Stimulated activated naive CD8-positive, alpha-beta T cell treated with anti-CD3 and anti-CD28 coated beads, Interleukin-15, amount 100 ng/mL, for 72 hours (primary cell): ENCODE results near the gene ARL6IP6.
"Not testable (repeated sequence)": the region's sequence is repeated elsewhere in the genome, so short reads cannot be mapped to it uniquely, and the experiment has no call there.

Experiments used
- ATAC-seq: fragments of 150-1000 bp; cut with Tn5 transposase; 2 replicates; pipeline ENCODE4 v1.10.0; 2021; ENCODE audit warnings: mild to moderate bottlenecking, moderate library complexity
- DNase-seq, 2 donors: peaks; one replicate each; pipeline ENCODE4 v3.0.0; 2021 to 2022
- H3K27ac Mint-ChIP-seq, 2 donors: one replicate each; pipeline ENCODE4 v1.8.0; 2022; ENCODE audit warnings: mild to moderate bottlenecking in 2 of 2, mixed read lengths in 2 of 2, moderate library complexity in 2 of 2
- H3K27me3 Mint-ChIP-seq: one replicate; pipeline ENCODE4 v1.8.0; 2022; ENCODE audit warnings: mixed read lengths
- H3K4me1 Mint-ChIP-seq: one replicate; pipeline ENCODE4 v1.8.0; 2022; ENCODE audit warnings: mild to moderate bottlenecking, mixed read lengths
- H3K4me3 Mint-ChIP-seq, 2 donors: one replicate each; pipeline ENCODE4 v1.8.0; 2022; ENCODE audit warnings: mild to moderate bottlenecking in 2 of 2, mixed read lengths in 2 of 2, moderate library complexity in 1 of 2
- H3K9me3 Mint-ChIP-seq, 2 donors: one replicate each; pipeline ENCODE4 v1.8.0; 2022; ENCODE audit warnings: mixed read lengths in 2 of 2

Gene ARL6IP6

DNA sequence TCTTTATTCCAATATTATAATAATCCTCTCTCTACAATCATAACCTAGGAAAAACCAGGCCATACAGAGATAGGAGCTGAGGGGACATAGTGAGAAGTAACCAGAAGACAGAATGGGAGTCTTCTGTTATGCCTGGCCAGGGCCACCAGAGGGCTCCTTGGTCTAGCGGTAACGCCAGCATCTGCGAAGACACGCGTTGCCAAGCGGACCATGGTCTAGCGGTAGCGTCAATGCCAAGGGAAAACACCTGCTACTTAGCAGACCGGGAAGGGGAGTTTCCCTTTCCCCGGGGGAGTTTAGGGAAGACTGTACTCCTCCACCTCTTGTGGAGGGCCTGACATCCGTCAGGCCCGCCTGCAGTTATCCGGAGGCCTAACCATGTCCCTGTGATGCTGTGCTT lies 36.6 kb downstream of the ARL6IP6 start:
- DNase-seq (no peak), ATAC-seq (no peak)
- Mint-ChIP-seq H3K4me3 (no peak overlapping the region), H3K9me3 (no peaks in the 10 kb centered on the region), H3K27ac (no peak overlapping the region), H3K27me3 (no peaks in the 10 kb centered on the region), H3K4me1 (no peaks in the 10 kb centered on the region)

DNA sequence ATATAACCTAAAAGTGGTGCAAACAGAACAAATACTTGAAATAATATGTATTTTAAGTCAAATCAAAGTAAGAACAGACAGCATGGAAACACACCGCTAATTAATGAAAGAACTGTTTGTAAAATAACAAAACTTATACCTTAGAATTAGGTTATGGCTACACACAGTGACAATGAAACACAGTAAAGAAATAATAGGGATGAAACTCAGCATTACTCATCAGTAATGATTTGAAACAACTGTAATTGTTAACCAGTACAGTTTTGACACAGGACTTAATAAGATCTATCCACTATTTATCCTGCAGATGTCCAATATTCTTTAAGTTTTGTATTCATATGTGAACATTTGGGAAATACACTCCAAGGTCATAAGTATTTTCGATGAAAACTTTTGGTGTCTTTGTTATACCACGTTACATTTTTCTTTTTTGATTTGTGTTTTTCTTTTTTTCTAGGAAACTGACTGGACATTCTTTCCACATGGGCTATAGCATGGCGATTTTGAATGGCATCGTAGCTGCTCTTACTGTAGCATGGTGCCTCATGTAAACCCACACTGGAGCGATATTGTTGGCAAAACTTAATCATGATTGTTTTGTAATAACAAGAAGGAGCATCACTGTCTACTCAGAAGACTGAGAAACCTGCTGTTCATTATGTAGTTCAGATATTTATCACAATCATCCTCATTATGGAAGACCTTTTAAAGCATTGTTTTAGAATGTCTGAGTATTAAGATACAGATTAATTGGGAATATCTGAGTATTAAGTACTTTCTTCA lies 41.1 kb downstream of the ARL6IP6 start:
- Mint-ChIP-seq H3K4me1 (no peaks in the 10 kb centered on the region), H3K27me3 (no peaks in the 10 kb centered on the region), H3K4me3 (no peak overlapping the region), H3K9me3 (no peaks in the 10 kb centered on the region), H3K27ac (no peak overlapping the region)
- ATAC-seq (no peak), DNase-seq (no peak)

DNA sequence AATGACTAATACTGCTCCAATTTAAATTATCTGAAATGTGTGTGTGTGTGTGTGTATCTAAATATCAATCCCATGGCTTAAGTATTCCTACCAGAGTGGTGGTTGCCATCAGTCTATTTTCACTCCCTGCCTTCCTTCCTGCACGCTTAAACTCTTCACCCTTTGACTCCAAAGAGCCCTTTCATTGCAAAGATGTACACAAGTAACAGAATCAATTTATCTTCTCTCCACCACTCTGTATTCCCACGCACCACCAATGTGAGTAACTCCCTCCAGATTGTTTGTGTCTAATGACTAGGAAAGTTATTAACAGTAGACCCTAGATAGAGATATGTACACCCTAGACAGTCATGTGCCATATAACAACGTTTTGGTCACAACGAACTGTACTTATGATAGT lies 42.8 kb downstream of the ARL6IP6 start:
- Mint-ChIP-seq H3K27me3 (no peaks in the 10 kb centered on the region), H3K27ac (no peak overlapping the region)
- ATAC-seq = no peak

DNA sequence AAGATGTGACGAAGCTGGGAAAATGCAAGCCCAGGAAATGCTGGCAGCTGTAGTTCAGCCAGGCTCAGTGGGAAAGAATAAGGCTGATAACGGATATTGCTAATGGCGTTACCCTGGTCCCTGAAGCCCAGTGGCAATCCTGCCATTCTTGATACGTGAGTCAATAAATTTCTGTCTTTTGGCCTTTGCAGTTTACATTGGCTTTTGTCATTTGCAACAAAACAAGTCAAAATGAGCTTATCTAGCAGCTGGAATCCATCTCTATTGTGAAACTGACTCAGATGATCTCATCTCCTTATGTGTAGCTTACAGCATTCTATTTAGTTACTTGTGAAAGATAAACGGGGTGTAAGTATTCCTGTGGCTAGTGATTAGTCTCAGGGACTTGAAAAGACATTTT lies 43.8 kb downstream of the ARL6IP6 start:
- H3K9me3 Mint-ChIP-seq = no peaks in the 10 kb centered on the region
- no peak overlapping the region for H3K4me3 Mint-ChIP-seq
- DNase-seq = no peak
- ATAC-seq = no peak
- no peak overlapping the region for H3K27ac Mint-ChIP-seq
- no peaks in the 10 kb centered on the region for H3K27me3 Mint-ChIP-seq
- H3K4me1 Mint-ChIP-seq = no peaks in the 10 kb centered on the region

More for the DNA sequence above, 42.8 kb downstream of the ARL6IP6 start:
- DNase-seq = no peak
- no peak overlapping the region for H3K4me3 Mint-ChIP-seq
- no peaks in the 10 kb centered on the region for H3K4me1 Mint-ChIP-seq
- no peaks in the 10 kb centered on the region for H3K9me3 Mint-ChIP-seq

DNA sequence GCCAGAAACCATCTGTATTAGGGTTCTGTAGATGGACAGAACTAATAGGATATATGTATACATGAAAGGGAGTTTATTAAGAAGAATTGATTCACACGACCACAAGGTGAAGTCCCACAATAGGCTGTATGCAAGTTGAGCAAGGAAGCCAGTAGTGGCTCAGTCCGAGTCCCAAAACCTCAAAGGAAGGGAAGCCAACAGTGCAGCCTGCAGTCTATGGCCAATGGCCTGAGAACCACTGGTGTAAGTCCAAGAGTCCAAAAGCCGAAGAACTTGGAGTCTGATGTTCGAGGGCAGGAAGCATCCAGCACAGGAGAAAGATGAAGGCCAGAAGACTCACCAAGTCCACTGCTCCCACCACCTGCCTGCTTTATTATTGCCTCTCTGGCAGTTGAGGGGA lies 44.8 kb downstream of the ARL6IP6 start:
- H3K9me3 Mint-ChIP-seq, H3K27me3 Mint-ChIP-seq, DNase-seq, H3K4me3 Mint-ChIP-seq, ATAC-seq, H3K4me1 Mint-ChIP-seq, H3K27ac Mint-ChIP-seq: not testable (repeated sequence)

DNA sequence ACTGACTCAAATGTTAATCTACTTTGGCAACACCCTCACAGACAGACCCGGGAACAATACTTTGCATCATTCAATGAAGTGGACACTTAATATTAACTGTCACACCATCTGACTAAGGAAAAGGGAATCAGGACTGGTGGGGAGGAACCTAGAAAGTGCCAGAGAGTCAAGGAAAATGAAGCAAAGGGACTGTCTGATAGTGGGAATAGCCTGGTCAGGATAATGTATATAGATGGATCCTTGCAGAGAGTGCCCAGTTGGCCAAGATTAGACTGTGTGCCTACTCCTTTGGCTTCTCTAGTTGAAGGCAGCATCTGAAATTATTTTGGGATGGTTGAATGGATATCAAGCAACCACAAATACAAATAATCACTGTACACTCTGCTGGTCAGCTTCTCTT lies 45.2 kb downstream of the ARL6IP6 start:
- no peaks in the 10 kb centered on the region for H3K4me1 Mint-ChIP-seq
- no peaks in the 10 kb centered on the region for H3K9me3 Mint-ChIP-seq
- H3K27me3 Mint-ChIP-seq = no peaks in the 10 kb centered on the region
- no peak overlapping the region for H3K4me3 Mint-ChIP-seq
- no peak overlapping the region for H3K27ac Mint-ChIP-seq
- ATAC-seq = no peak
- DNase-seq = no peak

DNA sequence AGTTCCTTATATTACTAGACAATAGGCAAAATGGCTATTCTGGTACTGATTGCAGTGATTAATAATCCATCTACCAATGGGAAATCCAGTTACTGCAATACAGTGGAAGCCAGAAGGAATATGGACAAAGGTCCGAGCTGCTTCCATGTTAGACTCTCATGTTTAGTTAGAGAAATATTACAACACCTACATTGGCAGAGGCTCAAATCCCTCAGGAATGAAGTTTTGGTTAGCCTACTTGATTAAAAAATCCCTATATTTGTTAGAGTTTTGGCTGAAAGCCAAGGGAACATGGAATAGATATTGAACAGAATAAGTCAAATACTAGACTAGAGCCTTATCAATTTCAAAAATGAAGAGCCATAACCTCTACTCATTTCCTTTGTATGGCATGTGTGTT lies 48.5 kb downstream of the ARL6IP6 start:
- no peaks in the 10 kb centered on the region for H3K9me3 Mint-ChIP-seq
- no peaks in the 10 kb centered on the region for H3K4me1 Mint-ChIP-seq
- H3K27ac Mint-ChIP-seq = no peak overlapping the region
- DNase-seq (no peak), ATAC-seq (no peak)
- H3K4me3 Mint-ChIP-seq = no peak overlapping the region
- H3K27me3 Mint-ChIP-seq = no peaks in the 10 kb centered on the region

DNA sequence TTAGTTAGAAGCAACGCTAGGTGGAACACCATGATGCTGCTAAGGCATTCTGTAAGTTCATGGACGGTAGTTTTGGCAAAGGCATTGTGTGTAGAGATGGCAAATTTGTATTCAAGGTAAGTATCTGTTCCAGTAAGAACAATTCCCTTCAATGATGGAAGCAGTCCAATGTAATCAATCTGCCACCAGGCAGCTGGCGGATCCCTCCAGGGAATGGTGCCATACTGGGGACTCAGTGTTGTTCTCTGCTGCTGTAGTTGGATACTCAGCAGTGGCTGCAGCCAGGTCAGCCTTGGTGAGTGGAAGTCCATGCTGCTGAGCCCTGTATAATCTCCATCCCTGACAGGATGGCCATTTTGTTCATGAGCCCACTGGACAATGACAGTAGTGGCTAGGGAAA lies 62.8 kb downstream of the ARL6IP6 start:
- no peak overlapping the region for H3K27ac Mint-ChIP-seq

DNA sequence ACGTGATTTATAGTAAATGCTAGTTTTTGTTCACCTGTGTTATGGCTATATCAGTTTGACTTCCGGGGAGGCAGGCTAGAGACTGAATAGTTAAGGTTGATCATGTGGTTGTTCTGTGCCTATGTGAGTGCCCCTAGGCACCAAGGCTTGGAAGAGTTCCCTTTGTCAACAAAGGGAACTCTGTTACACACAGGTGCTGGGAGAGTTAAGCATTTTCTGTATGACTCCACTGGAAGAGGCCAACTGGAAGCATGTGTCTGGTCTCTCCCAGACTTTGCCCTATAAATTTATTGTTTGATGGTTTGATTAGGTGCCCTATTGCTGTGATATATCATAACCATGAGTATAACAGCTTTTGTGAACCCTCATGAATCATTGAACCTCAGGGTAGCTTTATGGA lies 63.8 kb downstream of the ARL6IP6 start:
- no peak for ATAC-seq
- no peaks in the 10 kb centered on the region for H3K4me1 Mint-ChIP-seq

More for the DNA sequence above, 62.8 kb downstream of the ARL6IP6 start:
- no peaks in the 10 kb centered on the region for H3K9me3 Mint-ChIP-seq
- H3K27me3 Mint-ChIP-seq = peaks cover 13% of the 10 kb centered on the region
- no peak for DNase-seq
- no peak for ATAC-seq
- no peak overlapping the region for H3K4me3 Mint-ChIP-seq
- H3K4me1 Mint-ChIP-seq = no peaks in the 10 kb centered on the region

DNA sequence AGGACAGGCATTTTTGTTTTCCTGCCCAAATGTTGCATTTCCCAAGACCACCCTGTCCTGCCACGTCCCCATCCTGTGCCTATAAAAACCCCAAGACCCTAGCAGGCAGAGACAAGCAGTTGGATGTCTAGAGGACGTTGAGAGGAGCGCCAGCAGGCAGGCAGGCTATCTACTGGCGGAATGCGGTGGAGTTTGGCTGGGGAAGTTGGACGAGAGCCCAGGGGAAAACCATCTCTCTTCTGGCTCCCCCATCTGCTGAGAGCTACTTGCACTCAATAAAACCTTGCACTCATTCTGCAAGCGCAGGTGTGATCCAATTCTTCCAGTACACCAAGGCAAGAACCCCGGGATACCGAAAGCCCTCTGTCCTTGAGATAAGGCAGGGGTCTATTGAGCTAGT lies 72.5 kb downstream of the ARL6IP6 start:
- peaks cover 21% of the 10 kb centered on the region for H3K27me3 Mint-ChIP-seq
- no peak overlapping the region for H3K4me3 Mint-ChIP-seq
- H3K27ac Mint-ChIP-seq = peak overlapping the region in 1 of 2 donors; percentile 6
- H3K9me3 Mint-ChIP-seq = no peaks in the 10 kb centered on the region
- ATAC-seq (no peak), DNase-seq (no peak)
- no peaks in the 10 kb centered on the region for H3K4me1 Mint-ChIP-seq

More for the DNA sequence above, 63.8 kb downstream of the ARL6IP6 start:
- H3K9me3 Mint-ChIP-seq = no peaks in the 10 kb centered on the region
- no peak overlapping the region for H3K27ac Mint-ChIP-seq
- no peak for DNase-seq
- H3K4me3 Mint-ChIP-seq = no peak overlapping the region
- H3K27me3 Mint-ChIP-seq = peaks cover 11% of the 10 kb centered on the region

DNA sequence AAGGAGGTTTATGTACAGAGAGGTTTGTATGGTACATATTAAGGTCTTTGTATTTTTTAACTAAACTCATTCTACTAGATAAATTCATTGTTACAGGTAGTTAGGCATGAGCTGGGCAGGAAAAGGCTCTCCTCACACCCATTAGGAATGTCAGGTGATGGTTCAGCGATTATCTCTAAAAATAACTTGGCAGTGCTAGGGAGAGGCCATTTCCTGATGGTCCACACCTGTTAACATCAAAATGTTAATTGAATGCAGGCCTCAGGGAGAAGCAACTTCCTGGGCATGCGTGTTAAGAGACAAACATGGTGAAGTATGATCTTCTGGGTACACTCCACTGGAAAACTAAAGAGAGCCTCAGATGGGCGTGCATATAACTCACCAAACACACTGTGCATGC lies 73.6 kb downstream of the ARL6IP6 start:
- Mint-ChIP-seq H3K27me3 (peaks cover 17% of the 10 kb centered on the region), H3K4me1 (no peaks in the 10 kb centered on the region), H3K9me3 (no peaks in the 10 kb centered on the region), H3K4me3 (no peak overlapping the region), H3K27ac (no peak overlapping the region)
- DNase-seq (no peak), ATAC-seq (no peak)

DNA sequence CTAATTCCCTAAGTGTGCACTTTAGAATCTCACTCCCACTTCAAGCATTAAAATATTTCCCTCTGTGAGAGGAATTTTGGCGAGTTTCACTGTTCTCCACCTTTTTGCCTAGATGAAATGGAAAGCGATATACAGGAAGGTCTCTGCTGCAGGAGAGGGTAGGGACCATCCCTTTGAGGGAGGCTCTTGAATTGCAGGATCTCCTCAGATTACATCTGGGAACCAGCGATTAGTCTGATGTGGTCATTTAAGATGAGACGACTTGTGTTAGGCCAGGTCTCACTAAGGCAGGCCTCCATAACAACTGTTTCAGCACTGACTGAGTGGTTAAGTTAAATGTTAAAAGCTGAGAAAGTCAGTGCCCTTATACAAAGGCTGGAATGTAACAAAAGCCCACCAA lies 74.6 kb downstream of the ARL6IP6 start:
- ATAC-seq (no peak), DNase-seq (no peak)
- no peak overlapping the region for H3K4me3 Mint-ChIP-seq
- peaks cover 7% of the 10 kb centered on the region for H3K27me3 Mint-ChIP-seq
- H3K9me3 Mint-ChIP-seq = no peaks in the 10 kb centered on the region
- no peaks in the 10 kb centered on the region for H3K4me1 Mint-ChIP-seq
- H3K27ac Mint-ChIP-seq = no peak overlapping the region

DNA sequence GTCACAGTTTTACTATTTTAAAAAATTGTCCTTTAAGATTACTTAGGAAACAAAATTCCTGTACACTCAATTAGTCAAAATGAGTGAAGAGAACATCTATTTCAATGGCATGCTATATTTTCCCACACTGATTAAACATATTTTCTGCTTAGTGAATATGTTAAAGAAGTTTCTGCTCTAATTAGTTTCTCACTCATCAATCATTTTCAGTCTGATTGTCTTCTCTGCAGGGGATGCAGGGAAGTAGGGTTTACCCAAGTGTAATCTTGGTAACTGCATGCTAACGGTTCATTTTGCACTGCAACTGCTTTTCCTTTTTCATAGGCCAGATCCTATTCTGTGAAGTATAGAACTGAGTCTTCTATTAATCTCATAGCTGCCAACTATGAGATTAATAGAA lies 78.5 kb downstream of the ARL6IP6 start:
- DNase-seq (no peak), ATAC-seq (no peak)
- no peak overlapping the region for H3K27ac Mint-ChIP-seq
- H3K4me1 Mint-ChIP-seq = no peaks in the 10 kb centered on the region
- H3K4me3 Mint-ChIP-seq = no peak overlapping the region
- no peaks in the 10 kb centered on the region for H3K27me3 Mint-ChIP-seq
- H3K9me3 Mint-ChIP-seq = no peaks in the 10 kb centered on the region

DNA sequence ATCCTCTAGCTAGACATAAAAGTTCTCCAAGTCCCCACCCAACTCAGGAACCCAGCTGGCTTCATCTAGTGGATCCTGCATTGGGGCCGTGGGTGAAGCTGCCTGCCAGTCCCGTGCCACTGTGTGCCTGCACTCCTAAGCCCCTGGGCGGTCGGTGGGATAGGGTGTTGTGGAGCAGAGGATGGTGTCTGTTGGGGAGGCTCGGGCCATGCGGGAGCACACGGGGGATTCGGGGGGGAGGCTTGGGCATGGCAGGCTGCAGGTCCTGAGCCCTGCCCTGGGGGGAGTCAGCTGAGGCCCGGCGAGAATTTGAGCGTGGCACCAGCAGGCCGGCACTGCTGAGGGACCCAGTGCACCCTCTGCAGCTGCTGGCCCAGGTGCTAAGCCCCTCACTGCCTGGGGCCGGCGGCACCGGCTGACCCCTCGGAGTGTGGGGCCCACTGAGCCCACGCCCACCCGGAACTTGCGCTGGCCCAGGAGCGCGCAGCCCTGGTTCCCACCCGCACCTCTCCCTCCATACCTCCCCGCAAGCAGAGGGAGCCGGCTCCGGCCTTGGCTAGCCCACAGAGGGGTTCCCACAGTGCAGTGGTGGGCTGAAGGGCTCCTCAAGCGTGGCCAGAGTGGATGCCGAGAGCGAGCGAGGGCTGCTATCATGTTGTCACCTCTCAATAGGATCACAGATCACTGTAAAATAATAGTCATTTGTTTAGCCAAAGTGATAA lies 86.4 kb downstream of the ARL6IP6 start:
- DNase-seq (no peak), ATAC-seq (peak; percentile 54)
- Mint-ChIP-seq H3K4me3 (no peak overlapping the region), H3K9me3 (no peaks in the 10 kb centered on the region), H3K4me1 (no peaks in the 10 kb centered on the region), H3K27me3 (peaks cover 7% of the 10 kb centered on the region), H3K27ac (no peak overlapping the region)

DNA sequence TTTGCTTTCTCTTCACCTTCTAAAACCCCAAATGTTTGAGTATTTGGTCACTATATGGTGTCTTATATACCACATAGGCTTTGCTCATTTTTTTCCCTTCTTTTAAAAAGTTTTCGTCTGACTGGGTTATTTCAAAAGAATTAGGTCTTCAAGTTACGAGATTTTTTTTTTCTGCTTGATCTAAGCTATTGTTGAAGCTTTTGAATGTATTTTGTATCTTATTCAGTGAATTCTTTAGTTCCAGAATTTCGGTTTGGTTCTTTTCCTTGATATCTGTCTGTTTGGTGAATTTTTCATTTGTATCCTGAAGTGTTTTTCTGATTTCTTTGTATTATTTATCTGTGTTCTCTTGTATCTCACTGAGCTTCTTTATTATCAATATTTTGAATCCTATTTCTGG lies 93.5 kb downstream of the ARL6IP6 start:
- Mint-ChIP-seq H3K4me1 (peaks cover 5% of the 10 kb centered on the region), H3K4me3 (no peak overlapping the region), H3K27ac (no peak overlapping the region), H3K9me3 (peaks cover 5 to 24% of the 10 kb centered on the region in 2 donors), H3K27me3 (peaks cover 22% of the 10 kb centered on the region)
- DNase-seq (no peak), ATAC-seq (no peak)
